WI38 (cell line): ENCODE results near the gene UNC13C.

ENCODE experiments used
- H3K4me3 ChIP-seq: 2 replicates; pipeline ENCODE4 v1.5.1; 2011; ENCODE audit warnings: low read depth, mild to moderate bottlenecking, control low read depth, low read length
- TF ChIP-seq, protein P1 (sequence below): IDR thresholded peaks from 2 replicates; pipeline ENCODE4 v1.5.1; 2012; ENCODE audit warnings: low read depth, mild to moderate bottlenecking, control low read depth, low read length

UNC13C gene

DNA sequence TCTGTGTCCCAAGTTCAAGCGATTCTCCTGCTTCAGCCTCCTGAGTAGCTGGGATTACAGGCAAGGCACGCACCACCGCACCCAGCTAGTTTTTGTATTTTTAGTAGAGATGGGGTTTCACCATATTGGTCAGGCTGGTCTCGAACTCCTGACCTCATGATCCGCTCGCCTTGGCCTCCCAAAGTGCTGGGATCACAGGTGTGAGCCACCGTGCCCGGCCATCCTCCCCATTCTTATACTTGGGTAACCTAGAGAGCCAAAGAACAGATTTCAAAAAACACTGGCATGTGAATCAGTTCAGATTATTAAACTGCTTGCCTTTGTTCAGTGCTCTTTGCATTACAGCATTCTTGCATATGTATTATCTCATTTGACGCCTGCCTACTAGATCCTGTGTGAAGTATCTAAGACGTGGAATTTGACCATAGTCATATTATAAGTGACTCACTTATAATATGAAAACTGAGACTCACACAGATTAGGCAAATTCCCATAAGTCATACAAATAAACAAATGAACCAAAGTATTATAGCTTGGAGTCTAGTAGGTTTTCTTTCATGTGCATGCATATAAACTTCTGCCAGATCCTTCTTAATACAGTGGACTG lies 123.5 kb downstream of the UNC13C start:
- TF ChIP-seq, protein P1, sequence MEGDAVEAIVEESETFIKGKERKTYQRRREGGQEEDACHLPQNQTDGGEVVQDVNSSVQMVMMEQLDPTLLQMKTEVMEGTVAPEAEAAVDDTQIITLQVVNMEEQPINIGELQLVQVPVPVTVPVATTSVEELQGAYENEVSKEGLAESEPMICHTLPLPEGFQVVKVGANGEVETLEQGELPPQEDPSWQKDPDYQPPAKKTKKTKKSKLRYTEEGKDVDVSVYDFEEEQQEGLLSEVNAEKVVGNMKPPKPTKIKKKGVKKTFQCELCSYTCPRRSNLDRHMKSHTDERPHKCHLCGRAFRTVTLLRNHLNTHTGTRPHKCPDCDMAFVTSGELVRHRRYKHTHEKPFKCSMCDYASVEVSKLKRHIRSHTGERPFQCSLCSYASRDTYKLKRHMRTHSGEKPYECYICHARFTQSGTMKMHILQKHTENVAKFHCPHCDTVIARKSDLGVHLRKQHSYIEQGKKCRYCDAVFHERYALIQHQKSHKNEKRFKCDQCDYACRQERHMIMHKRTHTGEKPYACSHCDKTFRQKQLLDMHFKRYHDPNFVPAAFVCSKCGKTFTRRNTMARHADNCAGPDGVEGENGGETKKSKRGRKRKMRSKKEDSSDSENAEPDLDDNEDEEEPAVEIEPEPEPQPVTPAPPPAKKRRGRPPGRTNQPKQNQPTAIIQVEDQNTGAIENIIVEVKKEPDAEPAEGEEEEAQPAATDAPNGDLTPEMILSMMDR = no peak
- no peak overlapping the region for H3K4me3 ChIP-seq

- no peak overlapping the region for H3K4me3 ChIP-seq
- TF ChIP-seq, protein P1 = no peak
Measured at GRCh38 chr15:54102704-54103103, 124.5 kb downstream of the UNC13C start.

DNA sequence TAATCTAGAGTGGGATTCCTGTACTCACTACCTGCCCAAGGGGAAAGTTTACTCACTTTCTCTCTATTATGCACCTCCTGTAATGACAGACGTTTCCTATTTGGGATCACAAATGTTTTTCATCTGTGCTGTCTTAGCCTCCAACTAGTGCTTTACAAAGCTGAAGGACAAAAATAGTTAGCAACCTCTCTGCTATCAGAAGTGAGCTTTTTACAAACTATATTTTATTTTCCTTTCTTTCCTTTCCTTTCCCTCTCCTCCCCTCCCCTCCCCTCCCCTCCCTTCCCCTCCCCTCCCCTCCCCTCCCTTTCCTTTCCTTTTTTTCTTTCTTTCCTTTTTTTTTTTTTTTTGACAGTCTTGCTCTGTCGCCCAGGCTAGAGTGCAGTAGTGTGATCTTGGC lies 130.8 kb downstream of the UNC13C start:
- H3K4me3 ChIP-seq = no peak overlapping the region
- TF ChIP-seq, protein P1 = no peak

GRCh38 chr15:54119051-54119450 lies 140.8 kb downstream of the UNC13C start:
- no peak overlapping the region for H3K4me3 ChIP-seq
- TF ChIP-seq, protein P1 = no peak

DNA sequence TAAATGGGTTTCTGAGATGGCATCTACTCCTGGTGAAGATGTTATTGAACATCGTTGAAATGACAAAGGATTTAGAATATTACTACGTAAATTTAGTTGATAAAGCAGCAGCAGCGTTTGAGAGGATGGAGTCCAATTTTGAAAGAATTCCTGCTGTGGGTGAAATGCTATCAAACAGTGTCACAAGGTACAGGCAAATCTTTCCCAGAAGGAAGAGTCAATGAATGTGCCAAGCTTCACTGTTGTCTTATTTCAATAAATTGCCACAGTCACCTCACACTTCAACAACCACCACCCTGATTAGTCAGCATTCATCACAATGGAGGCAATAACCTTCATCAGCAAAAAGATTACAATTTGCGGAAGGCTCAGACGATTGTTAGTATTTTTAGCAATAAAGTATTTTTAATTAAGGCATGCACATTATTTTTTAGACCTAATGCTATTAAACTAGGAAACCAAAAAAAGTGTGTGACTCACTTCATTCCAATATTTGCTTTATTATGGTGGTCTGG lies 142.8 kb downstream of the UNC13C start:
- no peak overlapping the region for H3K4me3 ChIP-seq
- TF ChIP-seq, protein P1 = no peak

GRCh38 chr15:54127574-54127973 lies 149.3 kb downstream of the UNC13C start:
- TF ChIP-seq, protein P1 = no peak
- H3K4me3 ChIP-seq = no peak overlapping the region

- TF ChIP-seq, protein P1 = no peak
- no peak overlapping the region for H3K4me3 ChIP-seq
Measured at GRCh38 chr15:54131410-54131809, 153.2 kb downstream of the UNC13C start.
